Measurements from ENCODE around the gene TTYH3.

The TTYH3 gene

GRCh38 chr7:2631946-2632732 lies at the start of gene TTYH3:
Gene TTYH3, plus strand, starts transcription at chr7:2631986. Its CDS starts 170 bp downstream, at chr7:2632156.
- TF ChIP-seq GATA2 (IDR thresholded peaks at IDR 0.05; ENCODE audit: low read depth, low read length) (no peak), GATA3 (IDR thresholded peaks at IDR 0.05; ENCODE audit: low read depth, low read length) (no peak)

GRCh38 chr7:2582006-2582735 lies 49.6 kb upstream of the TTYH3 start:
- TF ChIP-seq GATA2 (IDR thresholded peaks at IDR 0.05; ENCODE audit: low read depth, low read length) = no peak
- TF ChIP-seq GATA3 (IDR thresholded peaks at IDR 0.05; ENCODE audit: low read depth, low read length) = no peak

GRCh38 chr7:2583798-2584580 lies 47.8 kb upstream of the TTYH3 start:
- TF ChIP-seq GATA2 (IDR thresholded peaks at IDR 0.05; ENCODE audit: low read depth, low read length) (no peak), GATA3 (IDR thresholded peaks at IDR 0.05; ENCODE audit: low read depth, low read length) (no peak)

GRCh38 chr7:2585446-2585845 lies 46.3 kb upstream of the TTYH3 start:
- TF ChIP-seq GATA3 (IDR thresholded peaks at IDR 0.05; ENCODE audit: low read depth, low read length) (no peak), GATA2 (IDR thresholded peaks at IDR 0.05; ENCODE audit: low read depth, low read length) (no peak)

GRCh38 chr7:2586326-2587020 lies 45.3 kb upstream of the TTYH3 start:
- TF ChIP-seq GATA2 (IDR thresholded peaks at IDR 0.05; ENCODE audit: low read depth, low read length) (no peak), GATA3 (IDR thresholded peaks at IDR 0.05; ENCODE audit: low read depth, low read length) (no peak)

GRCh38 chr7:2587134-2587533 lies 44.7 kb upstream of the TTYH3 start:
- TF ChIP-seq GATA3 (IDR thresholded peaks at IDR 0.05; ENCODE audit: low read depth, low read length) (no peak), GATA2 (IDR thresholded peaks at IDR 0.05; ENCODE audit: low read depth, low read length) (no peak)

- no peak for TF ChIP-seq GATA3 (IDR thresholded peaks at IDR 0.05; ENCODE audit: low read depth, low read length)
- no peak for TF ChIP-seq GATA2 (IDR thresholded peaks at IDR 0.05; ENCODE audit: low read depth, low read length)
Observed at GRCh38 chr7:2587778-2588177, 44.0 kb upstream of the TTYH3 start.

- TF ChIP-seq GATA3 (IDR thresholded peaks at IDR 0.05; ENCODE audit: low read depth, low read length) = no peak
- no peak for TF ChIP-seq GATA2 (IDR thresholded peaks at IDR 0.05; ENCODE audit: low read depth, low read length)
Observed at GRCh38 chr7:2589341-2589740, 42.4 kb upstream of the TTYH3 start.

- TF ChIP-seq GATA3 (IDR thresholded peaks at IDR 0.05; ENCODE audit: low read depth, low read length) (no peak), GATA2 (IDR thresholded peaks at IDR 0.05; ENCODE audit: low read depth, low read length) (no peak)
Observed at GRCh38 chr7:2592375-2592865, 39.4 kb upstream of the TTYH3 start.

- TF ChIP-seq GATA2 (IDR thresholded peaks at IDR 0.05; ENCODE audit: low read depth, low read length) (no peak), GATA3 (IDR thresholded peaks at IDR 0.05; ENCODE audit: low read depth, low read length) (no peak)
Observed at GRCh38 chr7:2593036-2593727, 38.6 kb upstream of the TTYH3 start.

GRCh38 chr7:2594599-2594998 lies 37.2 kb upstream of the TTYH3 start:
- no peak for TF ChIP-seq GATA2 (IDR thresholded peaks at IDR 0.05; ENCODE audit: low read depth, low read length)
- no peak for TF ChIP-seq GATA3 (IDR thresholded peaks at IDR 0.05; ENCODE audit: low read depth, low read length)

GRCh38 chr7:2595258-2595860 lies 36.4 kb upstream of the TTYH3 start:
- TF ChIP-seq GATA2 (IDR thresholded peaks at IDR 0.05; ENCODE audit: low read depth, low read length) (no peak), GATA3 (IDR thresholded peaks at IDR 0.05; ENCODE audit: low read depth, low read length) (no peak)
